Stimulated activated naive CD4-positive, alpha-beta T cell treated with Interleukin-2 at 50 U/mL for 16 hours (primary cell): ENCODE measurements around the gene CRYBB1.

Experiments
- DNase-seq: peaks from one replicate; lab custom pipeline; 2025; lab: John Stamatoyannopoulos, UW

CRYBB1 gene

GRCh38 chr22:26617271-26618199 lies at the start of gene CRYBB1:
TSS of gene CRYBB1 (minus strand) at chr22:26618027. CDS start at chr22:26616319, 1,708 bp downstream.
- no peak for DNase-seq

GRCh38 chr22:26667140-26667539 lies 49.3 kb upstream of the CRYBB1 start:
- no peak for DNase-seq

- DNase-seq, result no peak
Measured at GRCh38 chr22:26665813-26666231, 48.0 kb upstream of the CRYBB1 start.

DNA sequence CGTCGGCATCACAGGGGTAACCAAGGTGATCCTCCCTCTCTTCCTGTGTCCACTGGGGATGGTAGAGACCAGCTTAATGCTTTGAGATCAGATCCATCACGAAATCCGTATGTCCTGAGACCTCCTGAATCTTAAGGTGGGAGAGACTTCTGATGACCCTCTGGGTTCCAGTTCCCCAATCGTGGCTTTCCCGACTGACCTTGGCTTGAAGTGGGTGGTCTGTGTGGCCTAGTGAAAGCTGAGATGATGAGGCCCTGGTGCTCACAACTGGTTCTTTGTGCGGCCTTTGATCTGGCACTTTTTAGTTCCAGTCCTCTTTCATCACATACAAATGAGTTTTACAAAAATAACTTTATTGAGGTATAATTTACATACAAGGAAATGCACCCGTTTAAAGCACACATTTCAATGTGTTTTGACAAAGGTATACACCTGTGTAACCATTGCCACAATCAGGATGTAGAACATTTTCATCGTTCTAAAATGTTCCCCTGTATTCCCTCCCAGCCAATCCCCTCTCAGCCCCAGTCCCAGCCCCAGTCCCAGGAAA lies 45.6 kb upstream of the CRYBB1 start:
- DNase-seq, result no peak

- no peak for DNase-seq
Measured at GRCh38 chr22:26662160-26662559, 44.3 kb upstream of the CRYBB1 start.

- DNase-seq, result no peak
Measured at GRCh38 chr22:26660961-26661578, 43.2 kb upstream of the CRYBB1 start.

- no peak for DNase-seq
Measured at GRCh38 chr22:26660356-26660755, 42.5 kb upstream of the CRYBB1 start.

DNA sequence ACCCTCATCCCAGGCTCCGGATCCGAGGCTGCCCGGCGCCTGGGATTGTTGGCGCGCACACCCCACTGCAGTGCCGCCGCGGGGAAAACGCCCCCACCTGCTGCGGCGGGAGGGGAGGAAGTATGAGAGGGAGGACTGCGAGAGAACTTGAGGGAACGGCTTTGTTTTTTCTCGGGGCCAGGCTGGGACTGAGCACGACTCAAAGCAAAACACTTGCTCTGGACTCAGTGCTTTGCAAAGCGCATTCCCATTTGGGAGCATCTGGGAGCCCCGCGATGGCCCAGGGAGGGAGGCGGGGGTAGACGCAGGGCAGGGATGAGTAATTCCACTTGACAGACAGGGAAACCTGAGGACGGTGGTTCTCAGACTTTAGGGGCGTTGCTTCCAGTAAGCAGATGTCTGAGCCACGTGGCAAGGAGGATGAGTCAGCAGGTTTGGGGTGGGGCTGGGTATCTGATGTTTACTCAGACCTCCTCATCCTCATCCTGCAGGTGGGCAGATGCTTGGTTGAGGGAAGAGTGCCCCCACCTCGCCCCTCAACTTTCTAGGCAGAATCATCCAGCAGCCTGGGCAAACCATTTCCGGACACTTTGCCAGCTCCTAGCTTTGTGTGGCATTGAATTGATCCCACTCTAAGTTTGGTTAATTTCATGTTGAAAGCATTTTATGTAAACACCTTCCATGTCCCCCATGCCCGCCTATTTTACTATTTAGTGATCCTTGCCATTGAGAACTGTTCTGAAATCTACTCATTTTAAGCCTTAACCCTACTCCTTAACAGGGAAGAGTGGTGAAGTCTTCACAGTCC lies 41.0 kb upstream of the CRYBB1 start:
- peak; percentile 80 for DNase-seq

DNA sequence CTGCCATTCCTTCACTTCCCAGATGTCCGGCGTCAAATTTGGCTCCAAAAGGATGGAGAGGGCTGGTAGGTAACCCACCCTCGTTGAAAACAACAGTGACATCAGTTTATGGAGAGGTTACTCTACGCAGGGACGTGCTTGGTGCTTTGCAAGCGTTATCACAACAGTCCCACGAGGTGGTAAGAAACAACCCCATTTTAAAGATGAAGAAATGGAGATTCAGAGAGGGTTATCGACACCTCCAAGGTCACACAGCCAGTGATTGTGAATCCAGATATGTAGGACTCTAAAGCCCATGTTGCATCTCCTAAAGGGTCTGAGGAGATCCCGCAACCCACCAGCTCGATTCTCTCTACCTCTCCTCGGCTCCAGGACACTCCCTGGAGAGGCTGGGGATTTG lies 40.3 kb upstream of the CRYBB1 start:
- DNase-seq, result no peak

DNA sequence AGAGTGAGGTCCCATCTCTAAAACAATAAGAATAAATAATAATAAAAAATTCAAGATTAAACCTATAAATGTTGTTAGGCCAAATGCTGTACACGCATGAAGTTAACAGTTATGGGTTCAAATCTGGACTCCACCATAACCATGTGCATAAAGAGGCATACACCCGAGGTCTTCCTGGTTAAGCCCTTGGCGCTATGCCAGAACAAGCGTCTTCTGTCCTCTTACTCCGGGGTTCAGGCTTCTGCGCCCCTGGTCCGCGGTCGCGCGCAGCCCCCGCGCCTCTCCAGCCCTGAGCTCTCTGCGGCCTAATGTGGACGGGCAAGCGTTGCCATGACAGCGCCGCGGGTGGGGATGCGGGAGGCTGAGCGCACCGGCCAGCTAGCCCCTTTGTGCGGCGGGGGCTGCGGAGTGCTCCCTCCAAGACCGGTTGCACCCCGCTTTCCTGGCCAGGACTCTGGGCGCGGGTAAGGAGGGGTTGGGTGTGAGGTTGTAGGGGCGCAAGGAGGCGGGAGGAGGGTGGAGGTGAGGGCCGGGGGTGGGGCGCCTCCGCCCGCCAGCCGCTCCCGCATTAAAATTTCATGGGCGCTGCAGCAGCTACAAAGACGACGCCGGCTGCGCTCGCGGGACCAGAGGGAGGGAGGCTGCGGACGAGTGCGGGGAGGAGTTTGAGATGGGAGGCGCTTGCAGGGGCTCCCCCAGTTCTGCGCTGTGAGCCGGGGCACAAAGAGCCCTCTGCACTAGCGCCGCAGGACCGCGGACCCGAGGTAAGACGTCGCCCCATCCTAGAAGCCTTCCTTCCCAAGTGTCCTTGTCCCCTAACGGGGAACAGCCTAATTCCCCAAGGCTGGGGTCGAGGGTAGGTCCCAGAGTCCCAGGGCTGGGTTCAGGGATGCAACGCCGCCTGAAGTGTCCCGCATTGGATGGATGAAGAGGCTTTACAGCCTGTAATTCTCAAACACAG lies 39.3 kb upstream of the CRYBB1 start, which contains the start of gene MIAT:
Gene MIAT, plus strand, starts transcription at position 698 of the 961 bp plus-strand sequence.
- peak; percentile 70 for DNase-seq

GRCh38 chr22:26651815-26652214 lies 34.0 kb upstream of the CRYBB1 start:
- no peak for DNase-seq

DNA sequence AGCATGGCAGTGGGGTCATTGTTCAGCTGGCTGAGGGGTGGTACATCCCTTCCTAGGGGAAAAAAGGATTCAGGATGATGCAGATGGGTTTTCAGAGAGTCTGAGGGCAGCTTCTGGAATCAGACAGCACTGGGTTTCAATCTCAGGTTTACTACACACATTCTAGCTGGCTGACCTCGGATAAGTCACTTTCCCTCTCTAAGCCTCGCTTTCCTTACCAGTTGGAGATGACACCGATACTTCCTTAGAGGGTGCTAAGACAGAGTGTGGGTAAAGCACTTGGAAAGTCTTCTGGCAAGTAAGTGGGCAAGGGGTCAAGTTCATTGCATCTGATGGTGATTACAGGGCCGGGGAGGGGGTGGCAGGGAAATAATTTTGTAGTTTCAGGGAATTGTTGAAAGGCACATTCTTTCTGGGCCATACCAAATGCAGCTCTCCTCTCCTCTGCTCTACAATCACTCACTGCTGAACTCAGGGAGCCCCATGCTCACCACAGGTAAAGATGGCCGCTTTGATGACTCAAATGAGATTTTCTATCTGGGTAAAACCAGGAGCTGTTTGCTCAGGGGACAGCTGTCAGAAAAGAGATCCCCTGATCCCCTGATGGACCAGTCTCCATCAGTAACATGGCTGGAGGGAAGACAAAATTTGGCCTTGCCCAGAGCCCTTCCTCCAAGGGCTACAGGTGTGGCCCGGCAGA lies 33.0 kb upstream of the CRYBB1 start:
- DNase-seq, result no peak

- no peak for DNase-seq
Measured at GRCh38 chr22:26648528-26649388, 30.9 kb upstream of the CRYBB1 start.

DNA sequence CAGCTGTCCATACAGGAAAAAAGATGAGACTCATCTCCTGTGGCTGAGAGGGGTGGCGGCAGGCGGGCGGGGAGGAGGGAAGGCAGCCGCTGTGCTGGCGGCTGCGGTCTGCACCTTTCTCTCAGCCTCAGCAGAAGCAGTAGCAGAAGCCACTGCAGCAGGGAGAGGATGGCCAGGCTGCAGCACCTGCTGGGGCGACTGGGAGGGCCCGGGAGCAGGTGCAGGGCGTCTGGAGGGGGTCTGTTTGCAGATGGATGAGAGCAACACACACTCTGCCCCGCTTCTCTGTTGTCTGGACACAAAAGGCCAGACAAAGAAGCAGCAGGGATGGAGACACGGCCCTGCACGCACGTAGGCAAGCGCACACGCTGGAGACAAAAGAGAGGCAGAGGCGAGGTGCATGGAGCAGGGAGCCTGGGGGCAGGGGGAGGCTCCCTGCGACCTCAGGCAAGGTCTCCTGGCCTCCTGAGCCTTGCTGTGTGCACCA lies 30.2 kb upstream of the CRYBB1 start:
- DNase-seq, result peak; percentile 13

GRCh38 chr22:26646158-26646557 lies 28.3 kb upstream of the CRYBB1 start:
- DNase-seq, result no peak

DNA sequence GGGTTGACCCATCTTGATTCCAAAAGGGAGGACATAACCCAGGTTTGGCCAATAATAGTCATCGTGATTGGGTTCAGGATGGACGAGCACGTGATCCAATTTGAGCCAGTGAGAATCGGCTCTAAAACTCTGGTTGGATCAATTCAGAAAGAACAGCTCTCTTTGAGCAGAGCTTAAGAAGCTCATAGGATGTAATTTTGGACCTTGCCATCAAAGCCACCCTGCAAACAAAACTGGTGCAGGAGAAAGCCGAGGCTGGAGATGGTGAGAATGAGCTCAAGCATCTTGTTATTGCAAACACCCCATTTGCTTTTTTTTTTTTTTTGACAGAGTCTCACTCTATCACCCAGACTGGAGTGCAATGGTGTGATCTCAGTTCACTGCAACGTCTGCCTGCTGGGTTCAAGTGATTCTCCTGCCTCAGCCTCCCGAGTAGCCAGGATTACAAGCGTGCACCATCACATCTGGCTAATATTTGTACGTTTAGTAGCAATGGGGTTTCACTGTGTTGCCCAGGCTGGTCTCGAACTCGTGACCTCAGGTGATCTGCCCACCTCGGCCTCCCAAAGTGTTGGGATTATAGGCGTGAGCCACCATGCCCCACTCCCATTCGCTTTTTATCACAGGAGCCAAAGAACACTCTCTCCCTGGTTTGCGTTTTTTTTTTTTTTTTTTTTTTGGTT lies 25.7 kb upstream of the CRYBB1 start:
- DNase-seq, result no peak

GRCh38 chr22:26642465-26643417 lies 24.9 kb upstream of the CRYBB1 start:
- peak; percentile 79 for DNase-seq
